Activated T-helper 2 cell treated with anti-CD3 and anti-CD28 coated beads, Interferon-gamma antibody, Interleukin-2, Interleukin-4, amounts not matched to agents 10 μg/mL and 5 μg/mL and 100 μg/mL, durations not matched to agents 14 hours and 24 hours and 36 hours (primary cell): ENCODE data around the gene SCO1. TPM values are rescaled to one million over a fixed set of nuclear protein-coding genes. Genes with fewer than 3 reads are reported as not detected.
"Not testable (repeated sequence)": the region's sequence is repeated elsewhere in the genome, so short reads cannot be mapped to it uniquely, and the experiment has no call there.

ENCODE experiments used
- DNase-seq: peaks from one replicate; pipeline ENCODE4 v3.0.0; 2021; ENCODE audit warnings: low spot score
- H3K27ac Mint-ChIP-seq: one replicate; pipeline ENCODE4 v1.8.0; 2021; ENCODE audit warnings: mixed read lengths
- H3K27me3 Mint-ChIP-seq: one replicate; pipeline ENCODE4 v1.8.0; 2021; ENCODE audit warnings: low read depth, mixed read lengths
- H3K36me3 Mint-ChIP-seq: one replicate; pipeline ENCODE4 v1.8.0; 2021; ENCODE audit warnings: low read depth, mixed read lengths
- H3K4me1 Mint-ChIP-seq: one replicate; pipeline ENCODE4 v1.8.0; 2021; ENCODE audit warnings: low read depth, mixed read lengths
- H3K4me3 Mint-ChIP-seq: one replicate; pipeline ENCODE4 v1.8.0; 2021; ENCODE audit warnings: low read depth, mild to moderate bottlenecking, moderate library complexity, mixed read lengths
- H3K9me3 Mint-ChIP-seq: one replicate; pipeline ENCODE4 v1.8.0; 2021; ENCODE audit warnings: mixed read lengths
- intact Hi-C: fragments of 100-400 bp; cut with micrococcal nuclease; formaldehyde crosslinking; loops from one replicate; pipeline ENCODE4 v1.15.1; 2023
- total RNA-seq: library from RNA; stranded (reverse); gene quantifications from 2 replicates; pipeline ENCODE4 v1.2.3, GENCODE V29; 2022

SCO1 gene
- total RNA-seq, 1 donor from 2014 or later = 35.4 TPM

GRCh38 chr17:10735251-10735650 is 37.9 kb upstream of the SCO1 start:
- Mint-ChIP-seq H3K4me3 (no peak overlapping the region), H3K4me1 (peaks cover 6% of the 10 kb centered on the region), H3K27ac (no peak overlapping the region), H3K27me3 (peaks cover 23% of the 10 kb centered on the region), H3K9me3 (no peaks in the 10 kb centered on the region), H3K36me3 (no peaks in the 10 kb centered on the region)
- DNase-seq = no peak
- intact Hi-C loops = no loop called here

DNA sequence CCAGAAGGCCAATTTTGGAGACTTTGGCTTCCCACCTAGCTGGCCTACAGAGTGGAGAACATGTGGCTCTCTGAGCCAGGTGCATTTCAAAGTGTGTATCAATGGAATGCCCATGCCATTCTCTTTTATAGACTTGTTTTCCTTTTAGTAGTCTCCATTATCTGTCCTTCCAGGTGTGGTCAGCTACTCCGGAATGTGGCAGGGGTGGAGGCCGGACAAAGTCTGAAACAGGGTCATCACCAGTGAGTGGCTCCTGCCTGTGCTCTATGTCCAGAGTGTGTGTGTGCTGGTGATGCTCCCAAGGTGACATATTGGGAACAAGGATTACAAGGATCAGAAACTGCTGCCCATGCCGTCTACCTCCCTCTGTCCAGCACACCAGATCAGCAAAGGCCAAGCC is 36.3 kb upstream of the SCO1 start:
- Mint-ChIP-seq H3K27ac (no peak overlapping the region), H3K36me3 (no peaks in the 10 kb centered on the region), H3K9me3 (no peaks in the 10 kb centered on the region), H3K4me3 (no peak overlapping the region), H3K27me3 (peaks cover 20% of the 10 kb centered on the region), H3K4me1 (peaks cover 10% of the 10 kb centered on the region)
- no peak for DNase-seq
- intact Hi-C loops = no loop called here

DNA sequence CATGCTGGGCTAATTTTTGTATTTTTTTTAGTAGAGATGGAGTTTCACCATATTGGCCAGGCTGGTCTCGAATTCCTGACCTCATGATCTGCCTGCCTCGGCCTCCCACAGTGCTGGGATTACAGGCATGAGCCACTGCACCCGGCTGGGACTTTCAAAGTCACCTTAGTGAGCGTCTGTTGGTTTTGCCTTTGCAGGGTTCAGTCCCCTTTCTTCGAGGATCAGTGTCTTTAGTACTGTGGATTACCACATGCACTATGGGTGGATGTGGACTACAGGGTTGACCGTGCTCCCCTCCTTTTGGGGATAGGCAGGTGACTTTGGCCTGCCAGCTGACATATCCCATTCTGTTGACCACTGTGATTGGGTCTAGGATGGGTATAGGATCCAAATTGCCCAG is 34.8 kb upstream of the SCO1 start:
- Mint-ChIP-seq H3K4me1 (peaks cover 13% of the 10 kb centered on the region), H3K27me3 (peaks cover 18% of the 10 kb centered on the region)
- H3K27ac Mint-ChIP-seq, intact Hi-C loops, H3K4me3 Mint-ChIP-seq, H3K36me3 Mint-ChIP-seq, DNase-seq, H3K9me3 Mint-ChIP-seq: not testable (repeated sequence)

DNA sequence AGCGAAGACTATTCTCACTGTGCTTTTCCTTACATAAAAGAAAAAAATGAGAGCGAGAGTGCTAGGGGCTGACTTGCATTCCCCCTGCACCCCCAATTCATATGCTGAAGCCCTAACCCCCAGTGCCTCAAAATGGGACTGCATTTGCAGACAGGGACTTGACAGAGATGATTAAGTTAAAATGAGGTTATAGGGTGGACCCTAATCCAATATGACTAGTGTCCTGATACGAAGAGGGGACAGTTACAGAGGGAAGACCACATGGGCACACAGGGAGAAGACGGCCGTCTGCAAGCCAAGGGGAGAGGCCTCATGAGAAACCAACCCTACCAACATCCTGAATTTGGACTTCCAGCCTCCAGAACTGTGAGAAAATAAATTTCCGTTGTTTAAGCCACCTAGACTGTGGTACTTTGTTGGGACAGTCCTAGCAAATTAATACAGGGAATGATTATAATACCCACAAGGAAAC is 34.1 kb upstream of the SCO1 start:
- DNase-seq = no peak
- no peaks in the 10 kb centered on the region for H3K9me3 Mint-ChIP-seq

GRCh38 chr17:10730247-10730646 is 32.9 kb upstream of the SCO1 start:
- Mint-ChIP-seq H3K4me1 (peaks cover 23% of the 10 kb centered on the region), H3K4me3 (peak overlapping the region; percentile 87), H3K27ac (peak overlapping the region; percentile 8), H3K27me3 (peaks cover 18% of the 10 kb centered on the region)
- H3K9me3 Mint-ChIP-seq, intact Hi-C loops, H3K36me3 Mint-ChIP-seq, DNase-seq: not testable (repeated sequence)

More for the DNA sequence above, 34.1 kb upstream of the SCO1 start:
- Mint-ChIP-seq H3K27ac (no peak overlapping the region), H3K27me3 (peaks cover 18% of the 10 kb centered on the region), H3K4me3 (no peak overlapping the region), H3K4me1 (peaks cover 18% of the 10 kb centered on the region), H3K36me3 (no peaks in the 10 kb centered on the region)
- intact Hi-C loops = no loop called here

GRCh38 chr17:10729334-10730193 is 32.2 kb upstream of the SCO1 start, which contains the start of gene TMEM220:
Gene TMEM220, minus strand, starts transcription at chr17:10730023. Its CDS starts 172 bp downstream, at chr17:10729851.
- Mint-ChIP-seq H3K9me3 (no peaks in the 10 kb centered on the region), H3K27me3 (peaks cover 17% of the 10 kb centered on the region), H3K36me3 (no peaks in the 10 kb centered on the region), H3K27ac (peak within 1 kb of the TSS; percentile 8), H3K4me1 (peaks cover 23% of the 10 kb centered on the region), H3K4me3 (peak within 1 kb of the TSS; percentile 87)
- intact Hi-C loops = no loop called here
- DNase-seq = no peak

GRCh38 chr17:10728331-10728892 is 31.1 kb upstream of the SCO1 start:
- intact Hi-C loops = no loop called here
- no peak for DNase-seq
- peaks cover 14% of the 10 kb centered on the region for H3K27me3 Mint-ChIP-seq
- no peak overlapping the region for H3K27ac Mint-ChIP-seq
- no peaks in the 10 kb centered on the region for H3K36me3 Mint-ChIP-seq
- H3K4me1 Mint-ChIP-seq = peaks cover 23% of the 10 kb centered on the region
- H3K4me3 Mint-ChIP-seq = no peak overlapping the region
- no peaks in the 10 kb centered on the region for H3K9me3 Mint-ChIP-seq

- Mint-ChIP-seq H3K27ac (no peak overlapping the region), H3K36me3 (no peaks in the 10 kb centered on the region), H3K9me3 (no peaks in the 10 kb centered on the region), H3K4me3 (no peak overlapping the region), H3K4me1 (peaks cover 23% of the 10 kb centered on the region), H3K27me3 (peaks cover 7% of the 10 kb centered on the region)
- intact Hi-C loops = loop anchor here (2.0 kb wide), 1 partner anchor 30 kb away; the partner anchor contains the start of genes ADPRM and SCO1
- no peak for DNase-seq
Measured at GRCh38 chr17:10727192-10727591, 29.9 kb upstream of the SCO1 start.

- H3K4me1 Mint-ChIP-seq = peaks cover 23% of the 10 kb centered on the region
- peaks cover 6% of the 10 kb centered on the region for H3K27me3 Mint-ChIP-seq
- DNase-seq = no peak
- intact Hi-C loops = loop anchor here (2.0 kb wide), 1 partner anchor 29 kb away; the partner anchor contains the start of genes ADPRM and SCO1
- H3K4me3 Mint-ChIP-seq = no peak overlapping the region
- H3K36me3 Mint-ChIP-seq = no peaks in the 10 kb centered on the region
- no peak overlapping the region for H3K27ac Mint-ChIP-seq
- H3K9me3 Mint-ChIP-seq = no peaks in the 10 kb centered on the region
Measured at GRCh38 chr17:10726196-10726595, 28.9 kb upstream of the SCO1 start.

- intact Hi-C loops = no loop called here
Measured at GRCh38 chr17:10725262-10725661, 27.9 kb upstream of the SCO1 start.

GRCh38 chr17:10724546-10725195 is 27.3 kb upstream of the SCO1 start:
- peaks cover 2% of the 10 kb centered on the region for H3K27me3 Mint-ChIP-seq
- H3K27ac Mint-ChIP-seq = no peak overlapping the region
- intact Hi-C loops = no loop called here
- no peaks in the 10 kb centered on the region for H3K36me3 Mint-ChIP-seq
- no peak overlapping the region for H3K4me3 Mint-ChIP-seq
- H3K4me1 Mint-ChIP-seq = peaks cover 15% of the 10 kb centered on the region
- no peak for DNase-seq
- H3K9me3 Mint-ChIP-seq = no peaks in the 10 kb centered on the region

More at GRCh38 chr17:10725262-10725661, 27.9 kb upstream of the SCO1 start:
- no peak overlapping the region for H3K4me3 Mint-ChIP-seq
- H3K36me3 Mint-ChIP-seq = no peaks in the 10 kb centered on the region
- peaks cover 19% of the 10 kb centered on the region for H3K4me1 Mint-ChIP-seq
- no peaks in the 10 kb centered on the region for H3K9me3 Mint-ChIP-seq
- peaks cover 2% of the 10 kb centered on the region for H3K27me3 Mint-ChIP-seq
- no peak for DNase-seq
- H3K27ac Mint-ChIP-seq = no peak overlapping the region

GRCh38 chr17:10718547-10718946 is 21.2 kb upstream of the SCO1 start:
- no peak for DNase-seq
- intact Hi-C loops = no loop called here
- H3K4me1 Mint-ChIP-seq = no peaks in the 10 kb centered on the region
- peaks cover 18% of the 10 kb centered on the region for H3K36me3 Mint-ChIP-seq
- no peaks in the 10 kb centered on the region for H3K27me3 Mint-ChIP-seq
- no peaks in the 10 kb centered on the region for H3K9me3 Mint-ChIP-seq
- no peak overlapping the region for H3K27ac Mint-ChIP-seq
- H3K4me3 Mint-ChIP-seq = no peak overlapping the region
